ENCODE measurements around the gene CTU2. TPM values are rescaled to one million over a fixed set of nuclear protein-coding genes. Genes with fewer than 3 reads are reported as not detected.

The CTU2 gene
- total and polyA plus RNA-seq, 2 donors (not counting 1 experiment from before 2014, with no cell fraction given), result 7.6 to 11.9 TPM

GRCh38 chr16:88758227-88758943, 52.1 kb downstream of the CTU2 start:
- peaks cover 6% of the 10 kb centered on the region for H3K36me3 ChIP-seq (ENCODE audit: control insufficient read depth, insufficient read depth, low read length)
- H3K27ac ChIP-seq (ENCODE audit: insufficient read depth, low read length), result no peak overlapping the region
- no peaks in the 10 kb centered on the region for H3K27me3 ChIP-seq (ENCODE audit: control insufficient read depth, insufficient read depth, low read length)
- H3K9ac ChIP-seq (ENCODE audit: insufficient read depth, low read length), result no peak overlapping the region
- H3K4me3 ChIP-seq (replicated peaks in 1 of 4; ENCODE audit: control extremely low read depth in 1 of 4, insufficient read depth in 1 of 4, low read depth in 3 of 4, low read length in 4 of 4), result no peak overlapping the region
- TF ChIP-seq CTCF (conservative IDR thresholded peaks at IDR 0.05 in 1 of 2, IDR thresholded peaks at IDR 0.05 in 1 of 2; ENCODE audit: low read depth in 1 of 2, low read length in 2 of 2) (no peak), EZH2 (IDR thresholded peaks at IDR 0.05; ENCODE audit: low read length, missing control alignments) (no peak)
- H2AFZ ChIP-seq (ENCODE audit: low read length), result no peak overlapping the region
- DNase-seq (ENCODE audit: low read depth in 2 of 2), result no peak
- peaks cover 18% of the 10 kb centered on the region for H3K4me1 ChIP-seq (ENCODE audit: control insufficient read depth, extremely low read depth, insufficient read depth, low read length)
- no peaks in the 10 kb centered on the region for H3K9me3 ChIP-seq (ENCODE audit: control insufficient read depth, insufficient read depth, low read depth, low read length)
- H4K20me1 ChIP-seq (ENCODE audit: control insufficient read depth, extremely low read depth, insufficient read depth, low read length), result no peaks in the 10 kb centered on the region
- H3K4me2 ChIP-seq (ENCODE audit: extremely low read depth, insufficient read depth, low read length), result no peak overlapping the region
- H3K79me2 ChIP-seq (ENCODE audit: control insufficient read depth, insufficient read depth, low read length), result peaks cover 96% of the 10 kb centered on the region

GRCh38 chr16:88758944-88759244, 52.6 kb downstream of the CTU2 start:
- H3K4me3 ChIP-seq (replicated peaks in 1 of 4; ENCODE audit: control extremely low read depth in 1 of 4, insufficient read depth in 1 of 4, low read depth in 3 of 4, low read length in 4 of 4), result no peak overlapping the region
- no peak overlapping the region for H3K9ac ChIP-seq (ENCODE audit: insufficient read depth, low read length)
- TF ChIP-seq CTCF (conservative IDR thresholded peaks at IDR 0.05 in 1 of 2, IDR thresholded peaks at IDR 0.05 in 1 of 2; ENCODE audit: low read depth in 1 of 2, low read length in 2 of 2), result no peak
- no peak for TF ChIP-seq EZH2 (IDR thresholded peaks at IDR 0.05; ENCODE audit: low read length, missing control alignments)
- no peaks in the 10 kb centered on the region for H4K20me1 ChIP-seq (ENCODE audit: control insufficient read depth, extremely low read depth, insufficient read depth, low read length)
- H2AFZ ChIP-seq (ENCODE audit: low read length), result no peak overlapping the region
- H3K27me3 ChIP-seq (ENCODE audit: control insufficient read depth, insufficient read depth, low read length), result no peaks in the 10 kb centered on the region
- peak overlapping the region; percentile 40 for H3K4me2 ChIP-seq (ENCODE audit: extremely low read depth, insufficient read depth, low read length)
- peaks cover 6% of the 10 kb centered on the region for H3K36me3 ChIP-seq (ENCODE audit: control insufficient read depth, insufficient read depth, low read length)
- no peak for DNase-seq (ENCODE audit: low read depth in 2 of 2)
- H3K4me1 ChIP-seq (ENCODE audit: control insufficient read depth, extremely low read depth, insufficient read depth, low read length), result peaks cover 21% of the 10 kb centered on the region
- H3K9me3 ChIP-seq (ENCODE audit: control insufficient read depth, insufficient read depth, low read depth, low read length), result no peaks in the 10 kb centered on the region
- H3K79me2 ChIP-seq (ENCODE audit: control insufficient read depth, insufficient read depth, low read length), result peaks cover 96% of the 10 kb centered on the region
- no peak overlapping the region for H3K27ac ChIP-seq (ENCODE audit: insufficient read depth, low read length)

DNA sequence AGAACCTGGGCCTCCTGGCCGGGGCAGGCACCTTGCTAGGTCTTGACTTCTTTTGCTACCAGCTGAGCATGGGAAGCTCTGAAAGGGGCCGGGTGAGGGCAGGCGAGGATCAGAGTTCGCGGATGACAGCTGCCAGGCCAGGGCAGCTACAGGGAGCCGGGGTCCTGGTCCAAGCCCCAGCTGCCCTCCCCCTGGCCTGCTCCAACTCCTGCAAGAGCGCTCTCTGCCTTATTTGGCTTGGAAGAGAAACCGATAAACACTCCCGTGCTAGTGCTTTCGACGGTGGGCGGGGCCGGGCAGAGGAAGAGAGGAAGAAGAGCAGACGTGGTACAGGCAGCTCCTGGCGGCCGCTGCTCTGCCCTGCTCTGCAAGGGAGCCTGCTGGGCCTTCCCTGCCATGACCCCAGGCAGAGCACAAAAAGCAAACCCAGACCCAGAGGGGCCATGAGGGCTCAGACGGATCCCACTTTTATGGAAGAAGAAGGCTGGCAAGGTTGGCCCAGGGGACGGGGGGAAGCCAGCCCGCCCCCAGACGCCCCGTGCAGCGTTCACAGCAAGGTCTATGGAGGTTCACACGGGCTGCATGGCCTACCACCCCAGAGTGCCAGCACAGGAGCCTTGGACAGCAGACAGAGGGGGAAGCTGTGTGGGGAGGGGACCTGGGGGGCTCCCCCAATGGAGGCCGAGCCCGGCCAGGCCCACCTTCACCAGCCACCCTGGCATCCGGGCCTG, 53.1 kb downstream of the CTU2 start:
- H3K9ac ChIP-seq (ENCODE audit: insufficient read depth, low read length), result no peak overlapping the region
- peak; percentile 28 to 70 for DNase-seq (ENCODE audit: low read depth in 2 of 2)
- no peaks in the 10 kb centered on the region for H4K20me1 ChIP-seq (ENCODE audit: control insufficient read depth, extremely low read depth, insufficient read depth, low read length)
- no peaks in the 10 kb centered on the region for H3K9me3 ChIP-seq (ENCODE audit: control insufficient read depth, insufficient read depth, low read depth, low read length)
- H3K4me1 ChIP-seq (ENCODE audit: control insufficient read depth, extremely low read depth, insufficient read depth, low read length), result peaks cover 19% of the 10 kb centered on the region
- H3K36me3 ChIP-seq (ENCODE audit: control insufficient read depth, insufficient read depth, low read length), result peaks cover 7% of the 10 kb centered on the region
- H3K4me2 ChIP-seq (ENCODE audit: extremely low read depth, insufficient read depth, low read length), result peak overlapping the region; percentile 40
- H3K27me3 ChIP-seq (ENCODE audit: control insufficient read depth, insufficient read depth, low read length), result no peaks in the 10 kb centered on the region
- no peak overlapping the region for H3K4me3 ChIP-seq (replicated peaks in 1 of 4; ENCODE audit: control extremely low read depth in 1 of 4, insufficient read depth in 1 of 4, low read depth in 3 of 4, low read length in 4 of 4)
- peaks cover 96% of the 10 kb centered on the region for H3K79me2 ChIP-seq (ENCODE audit: control insufficient read depth, insufficient read depth, low read length)
- H2AFZ ChIP-seq (ENCODE audit: low read length), result no peak overlapping the region
- TF ChIP-seq CTCF (conservative IDR thresholded peaks at IDR 0.05 in 1 of 2, IDR thresholded peaks at IDR 0.05 in 1 of 2; ENCODE audit: low read depth in 1 of 2, low read length in 2 of 2), result no peak
- no peak for TF ChIP-seq EZH2 (IDR thresholded peaks at IDR 0.05; ENCODE audit: low read length, missing control alignments)
- no peak overlapping the region for H3K27ac ChIP-seq (ENCODE audit: insufficient read depth, low read length)

All from fibroblast of lung (primary cell).